Activated CD4-positive, alpha-beta T cell treated with anti-CD3 and anti-CD28 coated beads, Interleukin-2, amount 50 U/mL, for 16 hours (primary cell): ENCODE results near the gene ZDHHC11B.
"Not testable (repeated sequence)": the region's sequence is repeated elsewhere in the genome, so short reads cannot be mapped to it uniquely, and the experiment has no call there.

Experiments used
- DNase-seq: peaks from one replicate; pipeline ENCODE4 v3.0.0-alpha.2; 2020

Gene ZDHHC11B

DNA sequence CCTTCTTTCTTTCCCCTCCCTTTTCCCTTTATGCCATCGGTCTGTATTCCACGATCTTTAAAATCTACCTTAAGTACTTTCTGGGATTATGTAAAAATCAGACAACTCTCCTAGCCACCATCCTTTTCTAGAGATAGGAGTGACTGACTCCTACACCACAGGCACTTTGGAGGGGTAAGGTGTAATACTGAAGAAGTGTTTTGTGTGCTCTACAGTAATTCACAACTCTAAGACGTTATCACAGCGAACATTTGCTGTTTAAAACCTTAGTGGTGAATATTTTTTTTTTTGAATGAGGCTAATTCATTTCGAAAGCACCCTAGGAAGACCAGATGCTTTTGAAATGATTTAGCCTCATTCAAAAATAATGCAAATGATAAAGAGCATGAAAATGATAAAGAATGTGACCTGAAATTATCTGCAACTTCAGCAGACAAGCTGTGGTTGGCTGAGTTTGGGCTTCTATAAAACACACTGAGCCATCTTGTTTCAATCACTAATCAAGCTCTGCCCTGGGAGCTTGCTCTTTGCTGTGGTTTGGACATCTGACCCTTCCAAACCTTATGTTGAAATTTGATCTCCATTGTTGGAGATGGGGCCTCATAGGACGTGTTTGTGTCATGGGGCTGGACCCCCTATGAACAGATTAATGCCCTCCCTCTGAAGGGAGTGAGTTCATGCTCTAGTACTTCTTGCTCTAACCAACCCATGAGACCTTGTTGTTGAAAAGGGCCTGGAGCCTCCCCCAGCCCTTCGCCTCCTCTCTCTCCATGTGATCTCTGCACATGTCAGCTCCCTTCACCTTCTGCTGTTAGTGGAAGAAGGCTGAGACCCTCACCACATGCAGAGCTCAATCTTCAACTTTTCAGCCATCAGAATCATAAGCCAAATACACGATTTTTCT lies 70.1 kb downstream of the ZDHHC11B start:
- DNase-seq = not testable (repeated sequence)

GRCh38 chr5:713686-714085 lies 70.8 kb downstream of the ZDHHC11B start:
- not testable (repeated sequence) for DNase-seq

GRCh38 chr5:708848-709517 lies 75.5 kb downstream of the ZDHHC11B start:
- not testable (repeated sequence) for DNase-seq

DNA sequence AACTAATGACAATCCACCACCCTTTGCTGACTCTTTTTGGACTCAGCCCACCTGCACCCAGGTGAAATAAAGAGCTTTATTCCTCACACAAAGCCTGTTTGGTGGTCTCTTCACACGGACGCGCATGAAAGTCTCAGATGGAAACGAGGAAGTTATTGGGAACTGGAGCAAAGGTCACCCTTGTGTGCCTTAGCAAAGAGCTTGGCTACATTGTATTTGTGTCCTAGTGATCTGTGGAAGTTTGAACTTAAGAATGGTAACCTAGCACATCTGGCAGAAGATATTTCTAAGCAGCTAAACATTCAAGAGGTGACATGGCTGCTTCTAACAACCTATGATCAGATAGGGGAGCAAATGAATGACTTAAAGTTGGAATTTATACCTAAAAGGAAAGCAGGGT lies 76.2 kb downstream of the ZDHHC11B start:
- not testable (repeated sequence) for DNase-seq

- DNase-seq = not testable (repeated sequence)
These were observed 78.4 kb downstream of the ZDHHC11B start for GRCh38 chr5:706127-706526.

GRCh38 chr5:696753-697702 lies 87.5 kb downstream of the ZDHHC11B start:
- not testable (repeated sequence) for DNase-seq

DNA sequence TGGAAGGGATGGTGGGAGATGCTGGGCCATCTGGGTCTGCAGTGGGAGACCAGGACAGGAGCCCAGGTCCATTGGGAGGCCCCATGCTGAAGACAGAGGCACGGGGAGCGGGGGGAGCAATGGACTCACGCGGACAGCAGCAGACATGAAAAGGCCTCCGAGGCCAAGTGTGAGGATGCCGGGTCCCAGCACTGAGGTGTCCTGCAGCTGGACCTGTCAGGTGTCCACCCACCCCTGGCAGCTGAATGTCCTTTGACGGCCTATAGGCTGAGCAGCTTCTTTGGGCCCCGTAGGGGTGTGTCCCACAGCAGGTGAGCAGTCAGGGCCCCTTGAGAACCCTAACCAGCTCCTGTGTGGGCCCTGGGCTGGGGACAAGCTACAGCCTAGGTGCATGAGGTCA lies 88.3 kb downstream of the ZDHHC11B start:
- not testable (repeated sequence) for DNase-seq

- not testable (repeated sequence) for DNase-seq
These were observed 89.1 kb downstream of the ZDHHC11B start for GRCh38 chr5:695475-695874.

- not testable (repeated sequence) for DNase-seq
These were observed 90.5 kb downstream of the ZDHHC11B start for GRCh38 chr5:694042-694431.

DNA sequence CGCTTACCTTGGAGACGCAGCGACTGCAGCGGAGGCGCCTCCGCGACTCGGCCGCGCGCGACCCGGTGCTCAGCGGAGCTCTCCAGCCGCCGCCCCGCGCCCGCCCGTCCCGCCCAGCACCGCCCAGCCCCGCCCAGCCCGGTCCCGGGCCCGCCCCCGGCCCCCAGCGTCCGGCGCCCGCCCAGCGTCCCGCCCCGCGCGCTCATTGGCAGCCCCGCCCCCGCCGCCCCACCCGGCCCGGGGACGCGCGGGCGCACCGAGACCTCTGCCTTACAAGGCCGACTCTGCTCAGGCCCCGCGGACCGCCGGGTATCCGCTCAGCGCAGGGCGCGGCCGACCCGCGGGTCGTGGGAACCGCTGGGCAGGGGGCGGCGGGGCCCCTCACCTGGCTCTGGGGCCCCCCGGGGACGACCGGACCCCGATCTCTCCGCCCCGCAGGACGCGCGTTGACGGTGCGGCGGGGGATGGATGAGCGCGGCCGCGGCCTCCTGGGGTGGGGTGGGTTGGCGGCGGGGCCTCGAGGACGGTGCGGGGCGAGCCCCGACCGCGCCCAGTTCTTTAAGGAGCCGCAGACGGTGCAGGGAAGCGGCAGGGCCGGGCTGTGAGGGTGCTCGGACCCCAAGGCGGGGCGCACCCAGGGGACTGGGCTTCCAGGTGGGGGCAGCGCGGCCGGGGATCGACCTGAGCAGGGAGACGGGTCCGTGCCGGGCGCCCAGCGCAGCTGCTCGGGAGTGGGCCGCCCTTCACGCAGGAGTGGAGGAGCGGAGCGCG lies 91.1 kb downstream of the ZDHHC11B start, which contains the start of gene TPPP:
Gene TPPP (minus strand): TSS at position 82 of the 771 bp plus-strand sequence. CDS start 15,292 bp downstream, outside the sequence.
- DNase-seq = peak; percentile 65

GRCh38 chr5:692529-693041 lies 91.9 kb downstream of the ZDHHC11B start:
- DNase-seq = not testable (repeated sequence)

- DNase-seq = no peak
These were observed 92.6 kb downstream of the ZDHHC11B start for GRCh38 chr5:691817-692528.

- not testable (repeated sequence) for DNase-seq
These were observed 93.5 kb downstream of the ZDHHC11B start for GRCh38 chr5:691049-691448.

- not testable (repeated sequence) for DNase-seq
These were observed 94.2 kb downstream of the ZDHHC11B start for GRCh38 chr5:690293-690692.

GRCh38 chr5:688348-689010 lies 96.0 kb downstream of the ZDHHC11B start:
- not testable (repeated sequence) for DNase-seq

DNA sequence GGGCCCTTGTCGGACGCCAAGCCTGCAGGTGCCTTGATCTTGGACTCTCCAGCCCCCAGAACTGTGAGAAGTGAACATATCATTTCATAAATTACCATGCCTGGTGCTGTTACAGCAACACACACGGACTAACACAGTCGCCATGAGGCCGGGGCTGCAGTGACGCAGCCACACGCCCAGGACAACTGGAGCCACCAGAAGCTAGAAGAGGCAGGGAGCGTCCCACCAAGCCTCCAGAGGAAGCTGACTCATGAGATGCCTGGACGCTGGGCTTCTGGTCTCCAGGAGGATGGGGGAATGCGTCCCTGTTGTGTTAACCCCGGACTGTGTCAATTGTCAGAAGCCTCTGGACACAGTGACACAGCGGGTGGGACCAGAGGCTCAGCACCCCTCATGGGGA lies 97.6 kb downstream of the ZDHHC11B start:
- not testable (repeated sequence) for DNase-seq

DNA sequence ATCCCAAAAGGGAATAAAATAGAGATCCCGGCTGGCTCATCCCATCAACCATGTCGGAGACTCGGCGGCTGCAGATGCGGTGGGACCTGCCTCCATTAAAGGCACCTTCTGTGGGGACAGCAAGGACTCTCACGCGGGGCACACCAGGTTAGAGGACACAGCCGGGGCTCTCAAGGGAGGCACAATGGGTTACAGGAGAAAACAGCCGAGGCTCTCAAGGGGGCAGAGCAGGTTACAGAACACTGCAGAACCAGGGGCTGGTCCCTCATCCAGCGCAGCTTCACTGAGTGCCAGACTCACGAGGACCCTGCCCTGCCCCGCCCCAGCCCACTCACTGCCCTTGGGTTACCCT lies 98.4 kb downstream of the ZDHHC11B start:
- not testable (repeated sequence) for DNase-seq

DNA sequence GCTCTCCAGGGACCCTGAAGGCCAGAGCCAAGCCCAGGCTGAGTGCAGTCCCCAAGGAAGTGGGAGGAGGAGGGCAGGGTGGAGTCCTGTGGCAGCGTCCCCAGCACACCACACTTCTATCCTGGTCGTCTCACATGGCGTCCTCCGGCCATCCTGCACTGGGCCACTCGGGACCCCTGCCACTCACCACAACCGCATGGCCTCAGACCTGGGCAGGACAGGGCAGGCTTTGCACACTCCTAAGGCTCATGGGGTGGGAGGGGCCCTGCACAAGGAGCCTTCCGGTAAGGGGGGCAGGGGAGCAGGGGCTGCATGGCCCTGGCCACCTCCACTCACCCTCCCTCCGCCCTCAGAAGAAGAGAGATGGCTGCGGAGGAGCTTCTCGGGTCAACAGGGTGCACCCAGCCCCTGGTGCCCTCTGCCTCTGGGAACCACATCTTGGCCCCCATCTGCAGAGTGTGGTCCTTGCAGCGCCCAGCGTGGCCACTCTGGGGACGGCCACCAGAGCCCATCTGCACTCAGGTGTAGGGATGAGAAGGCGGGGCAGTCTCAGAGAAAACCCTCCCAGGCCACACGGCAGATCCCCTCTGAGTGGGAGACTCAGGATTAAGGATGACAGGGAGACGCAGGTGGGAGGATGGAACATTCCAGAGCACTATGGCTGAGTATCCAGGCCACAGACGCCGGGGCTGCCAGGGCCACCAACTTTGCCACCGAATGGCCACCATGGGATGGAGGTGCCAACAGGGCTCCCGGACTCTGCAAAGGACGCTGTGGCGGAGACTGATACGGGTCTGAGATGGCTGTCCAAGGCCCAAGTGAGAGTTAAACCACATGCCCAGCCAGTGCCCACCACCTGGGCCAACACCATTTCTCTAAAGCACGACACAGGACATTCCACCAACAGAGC lies 99.0 kb downstream of the ZDHHC11B start:
- DNase-seq = no peak

DNA sequence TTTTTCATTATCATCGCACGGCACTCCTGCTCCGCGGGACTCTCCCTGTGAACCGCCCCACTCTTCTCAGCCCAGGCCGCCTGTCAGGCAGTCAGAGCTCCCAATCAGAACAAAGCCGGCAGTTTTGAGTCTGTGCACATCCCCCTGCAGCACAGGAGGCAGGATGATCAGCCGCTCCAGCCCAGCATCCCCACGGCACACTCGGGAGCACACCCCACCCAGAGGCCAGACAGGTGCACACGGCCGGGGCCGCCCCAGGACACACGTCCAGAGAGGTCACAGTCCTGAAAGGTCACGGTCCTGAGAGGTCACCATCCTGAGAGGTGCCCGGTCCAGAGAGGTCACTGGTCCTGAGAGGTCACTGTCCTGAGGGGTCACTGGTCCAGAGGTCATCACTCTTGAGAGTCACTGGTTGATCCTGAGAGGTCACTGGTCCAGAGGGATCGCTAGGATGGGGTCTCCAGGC lies 99.7 kb downstream of the ZDHHC11B start:
- no peak for DNase-seq
